Measurements from ENCODE around the gene SLC25A38. TPM values are rescaled to one million over a fixed set of nuclear protein-coding genes. Genes with fewer than 3 reads are reported as not detected.

Gene SLC25A38, protein sequence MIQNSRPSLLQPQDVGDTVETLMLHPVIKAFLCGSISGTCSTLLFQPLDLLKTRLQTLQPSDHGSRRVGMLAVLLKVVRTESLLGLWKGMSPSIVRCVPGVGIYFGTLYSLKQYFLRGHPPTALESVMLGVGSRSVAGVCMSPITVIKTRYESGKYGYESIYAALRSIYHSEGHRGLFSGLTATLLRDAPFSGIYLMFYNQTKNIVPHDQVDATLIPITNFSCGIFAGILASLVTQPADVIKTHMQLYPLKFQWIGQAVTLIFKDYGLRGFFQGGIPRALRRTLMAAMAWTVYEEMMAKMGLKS
- total RNA-seq (24.9 TPM), polyA plus RNA-seq (ENCODE audit: insufficient read depth, low read depth, low replicate concordance) (42.3 TPM)
- long read RNA-seq, donor 1, transcript SLC25A38-201 (7 exons, 2,147 nt), result major isoform, 8 of 8 reads
- long read RNA-seq, donor 1, partial matches to known transcripts, result 0 of 8 reads
- long read RNA-seq, donor 1, other reads (novel, unspliced or antisense), result 0 of 8 reads
- long read RNA-seq, donor 2, transcript SLC25A38-201 (7 exons, 2,147 nt), result major isoform, 7 of 7 reads
- long read RNA-seq, donor 2, partial matches to known transcripts, result 0 of 7 reads
- long read RNA-seq, donor 2, other reads (novel, unspliced or antisense), result 0 of 7 reads
- long read RNA-seq, donor 3, transcript SLC25A38-201 (7 exons, 2,147 nt), result major isoform, 9 of 9 reads
- long read RNA-seq, donor 3, partial matches to known transcripts, result 0 of 9 reads
- long read RNA-seq, donor 3, other reads (novel, unspliced or antisense), result 0 of 9 reads
- long read RNA-seq, donor 4, partial matches to known transcripts, result 0 of 3 reads
- long read RNA-seq, donor 4, other reads (novel, unspliced or antisense), result 0 of 3 reads
- long read RNA-seq, donor 5, partial matches to known transcripts, result 0 of 1 reads
- long read RNA-seq, donor 5, other reads (novel, unspliced or antisense), result 0 of 1 reads
- long read RNA-seq, donor 6, transcript SLC25A38-201 (7 exons, 2,147 nt), result major isoform, 5 of 5 reads
- long read RNA-seq, donor 6, partial matches to known transcripts, result 0 of 5 reads
- long read RNA-seq, donor 6, other reads (novel, unspliced or antisense), result 0 of 5 reads
- long read RNA-seq, donor 7, transcript SLC25A38-201 (7 exons, 2,147 nt), result major isoform, 13 of 22 reads
- long read RNA-seq, donor 7, partial matches to known transcripts, result 0 of 22 reads
- long read RNA-seq, donor 7, other reads (novel, unspliced or antisense), result 9 of 22 reads
- long read RNA-seq, donor 8, transcript SLC25A38-201 (7 exons, 2,147 nt), result major isoform, 5 of 10 reads
- long read RNA-seq, donor 8, partial matches to known transcripts, result 5 of 10 reads
- long read RNA-seq, donor 8, other reads (novel, unspliced or antisense), result 0 of 10 reads
- long read RNA-seq, donor 9, transcript SLC25A38-201 (7 exons, 2,147 nt), result major isoform, 7 of 7 reads
- long read RNA-seq, donor 9, partial matches to known transcripts, result 0 of 7 reads
- long read RNA-seq, donor 9, other reads (novel, unspliced or antisense), result 0 of 7 reads
- long read RNA-seq, donor 10, partial matches to known transcripts, result 0 of 1 reads
- long read RNA-seq, donor 10, other reads (novel, unspliced or antisense), result 0 of 1 reads

DNA sequence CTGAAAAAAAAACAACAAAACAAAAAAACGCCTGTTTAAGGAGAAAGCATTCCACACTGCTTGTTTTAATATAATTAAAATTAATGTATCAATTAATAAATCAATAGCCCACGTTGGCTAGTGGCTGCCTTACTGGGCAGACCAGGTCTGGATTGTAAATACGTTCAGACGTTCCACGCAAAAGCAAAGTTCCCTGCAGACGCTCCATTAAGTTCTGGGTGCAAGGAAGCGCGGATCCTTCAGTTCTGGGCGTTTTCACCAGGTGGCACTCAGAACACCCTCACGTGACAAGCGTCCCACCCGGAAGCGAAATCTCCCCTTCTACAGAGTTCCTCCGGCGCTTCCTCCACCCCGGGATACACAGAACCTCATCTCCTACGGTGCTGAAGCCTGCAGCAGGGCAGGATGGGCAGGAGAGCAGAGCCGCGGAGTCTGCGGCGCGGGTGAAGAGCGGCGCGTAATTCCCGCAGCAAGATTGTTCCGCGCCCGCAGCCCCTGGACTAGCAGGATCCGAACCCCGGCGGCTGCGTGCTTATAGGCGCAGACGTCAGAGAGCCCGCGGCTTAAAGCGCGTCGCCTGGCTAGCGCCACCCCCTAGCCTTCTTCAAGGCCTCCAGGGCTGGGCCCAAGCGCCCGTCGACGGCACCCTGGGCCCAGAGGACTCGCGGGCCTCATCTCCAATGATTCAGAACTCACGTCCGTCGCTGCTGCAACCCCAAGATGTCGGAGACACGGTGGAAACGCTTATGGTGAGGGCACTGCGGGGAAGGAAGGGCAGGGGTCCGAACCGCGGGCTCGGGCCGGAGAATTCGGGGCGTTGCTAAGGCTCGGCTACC lies at the start of gene SLC25A38:
TSS of gene SLC25A38 (plus strand) at position 326 of the 836 bp plus-strand sequence. CDS start at position 681, 355 bp downstream.
- H3K9ac ChIP-seq (ENCODE audit: low read length in 3 of 3), result peak within 1 kb of the TSS; percentile 72 to 97 (median 78)
- no peaks in the 10 kb centered on the region for H3K27me3 ChIP-seq (ENCODE audit: control insufficient read depth, insufficient read depth, low read length)
- peak within 1 kb of the TSS; percentile 70 to 92 (median 84) for H3K4me3 ChIP-seq (ENCODE audit: low read length in 3 of 3)
- FAIRE-seq, result no peak
- TF ChIP-seq, protein P1, sequence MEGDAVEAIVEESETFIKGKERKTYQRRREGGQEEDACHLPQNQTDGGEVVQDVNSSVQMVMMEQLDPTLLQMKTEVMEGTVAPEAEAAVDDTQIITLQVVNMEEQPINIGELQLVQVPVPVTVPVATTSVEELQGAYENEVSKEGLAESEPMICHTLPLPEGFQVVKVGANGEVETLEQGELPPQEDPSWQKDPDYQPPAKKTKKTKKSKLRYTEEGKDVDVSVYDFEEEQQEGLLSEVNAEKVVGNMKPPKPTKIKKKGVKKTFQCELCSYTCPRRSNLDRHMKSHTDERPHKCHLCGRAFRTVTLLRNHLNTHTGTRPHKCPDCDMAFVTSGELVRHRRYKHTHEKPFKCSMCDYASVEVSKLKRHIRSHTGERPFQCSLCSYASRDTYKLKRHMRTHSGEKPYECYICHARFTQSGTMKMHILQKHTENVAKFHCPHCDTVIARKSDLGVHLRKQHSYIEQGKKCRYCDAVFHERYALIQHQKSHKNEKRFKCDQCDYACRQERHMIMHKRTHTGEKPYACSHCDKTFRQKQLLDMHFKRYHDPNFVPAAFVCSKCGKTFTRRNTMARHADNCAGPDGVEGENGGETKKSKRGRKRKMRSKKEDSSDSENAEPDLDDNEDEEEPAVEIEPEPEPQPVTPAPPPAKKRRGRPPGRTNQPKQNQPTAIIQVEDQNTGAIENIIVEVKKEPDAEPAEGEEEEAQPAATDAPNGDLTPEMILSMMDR (IDR thresholded peaks at IDR 0.05; ENCODE audit: borderline replicate concordance, extremely low read depth, insufficient read depth), result peak; percentile 43
- peaks cover 0 to 8% (median 8%) of the 10 kb centered on the region in 3 donors for H3K4me1 ChIP-seq (ENCODE audit: control insufficient read depth in 2 of 3, insufficient read depth in 2 of 3, low read depth in 1 of 3, low read length in 3 of 3)
- H3K27ac ChIP-seq (ENCODE audit: low read depth in 2 of 2, low read length in 2 of 2), result peak within 1 kb of the TSS; percentile 92
- DNase-seq, result peak; percentile 85 to 94 (median 92)
- no peaks in the 10 kb centered on the region for H3K36me3 ChIP-seq (ENCODE audit: control insufficient read depth in 2 of 3, insufficient read depth in 3 of 3, low read length in 3 of 3)
- intact Hi-C loops (cut with DNase I), result no loop called here
- H3K9me3 ChIP-seq (ENCODE audit: control insufficient read depth in 2 of 3, insufficient read depth in 1 of 3, low read length in 3 of 3), result no peaks in the 10 kb centered on the region

DNA sequence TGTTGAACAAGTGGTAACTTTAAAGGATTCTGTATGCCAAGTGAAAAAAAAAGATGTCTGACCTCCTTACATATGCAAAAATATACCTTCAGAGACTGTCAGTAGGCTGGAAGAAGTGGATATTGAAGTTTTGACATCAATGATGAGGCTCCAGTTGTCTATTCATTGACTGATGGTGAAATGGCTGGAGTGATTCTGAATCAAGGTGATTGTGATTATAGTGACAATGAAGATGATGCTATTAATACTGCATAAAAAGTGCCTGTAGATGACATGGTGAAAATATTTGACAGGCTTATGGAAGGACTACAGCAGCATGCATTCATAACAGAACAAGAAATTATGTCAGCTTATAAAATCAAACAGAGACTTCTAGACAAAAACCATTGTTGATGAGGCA lies 49.6 kb upstream of the SLC25A38 start:
- intact Hi-C loops (cut with DNase I), result no loop called here
- TF ChIP-seq, protein P1 (IDR thresholded peaks at IDR 0.05; ENCODE audit: borderline replicate concordance, extremely low read depth, insufficient read depth), result no peak
- FAIRE-seq (no peak), DNase-seq (no peak)
- Histone ChIP-seq H3K27me3 (ENCODE audit: control insufficient read depth, insufficient read depth, low read length) (no peaks in the 10 kb centered on the region), H3K4me3 (ENCODE audit: low read length in 3 of 3) (no peak overlapping the region), H3K36me3 (ENCODE audit: control insufficient read depth in 2 of 3, insufficient read depth in 3 of 3, low read length in 3 of 3) (no peaks in the 10 kb centered on the region), H3K27ac (ENCODE audit: low read depth in 2 of 2, low read length in 2 of 2) (no peak overlapping the region), H3K4me1 (ENCODE audit: control insufficient read depth in 2 of 3, insufficient read depth in 2 of 3, low read depth in 1 of 3, low read length in 3 of 3) (no peaks in the 10 kb centered on the region), H3K9ac (ENCODE audit: low read length in 3 of 3) (no peak overlapping the region), H3K9me3 (ENCODE audit: control insufficient read depth in 2 of 3, insufficient read depth in 1 of 3, low read length in 3 of 3) (no peaks in the 10 kb centered on the region)

DNA sequence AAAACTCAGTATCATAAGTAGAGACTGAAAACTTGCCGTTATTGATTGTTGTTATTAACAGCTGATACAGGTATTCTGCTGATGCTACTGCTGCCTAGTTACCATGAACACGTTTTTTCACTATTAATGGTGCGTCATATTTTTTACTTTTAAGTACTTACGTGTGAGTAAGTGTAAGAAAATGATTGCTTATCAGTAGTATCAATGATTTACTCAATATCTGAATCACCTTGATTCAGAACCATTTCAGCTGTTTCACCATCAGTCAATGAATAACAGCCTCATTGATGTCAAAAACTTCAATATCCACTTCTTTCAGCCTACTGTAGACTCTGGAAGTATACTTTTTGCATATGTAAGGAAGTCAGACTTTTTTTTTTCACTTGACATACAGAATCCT lies 49.0 kb upstream of the SLC25A38 start:
- H3K27me3 ChIP-seq (ENCODE audit: control insufficient read depth, insufficient read depth, low read length), result no peaks in the 10 kb centered on the region
- no peaks in the 10 kb centered on the region for H3K9me3 ChIP-seq (ENCODE audit: control insufficient read depth in 2 of 3, insufficient read depth in 1 of 3, low read length in 3 of 3)
- no peak overlapping the region for H3K27ac ChIP-seq (ENCODE audit: low read depth in 2 of 2, low read length in 2 of 2)
- no peak overlapping the region for H3K9ac ChIP-seq (ENCODE audit: low read length in 3 of 3)
- no peak for FAIRE-seq
- TF ChIP-seq, protein P1 (IDR thresholded peaks at IDR 0.05; ENCODE audit: borderline replicate concordance, extremely low read depth, insufficient read depth), result no peak
- DNase-seq, result no peak
- H3K4me3 ChIP-seq (ENCODE audit: low read length in 3 of 3), result no peak overlapping the region
- intact Hi-C loops (cut with DNase I), result no loop called here
- no peaks in the 10 kb centered on the region for H3K36me3 ChIP-seq (ENCODE audit: control insufficient read depth in 2 of 3, insufficient read depth in 3 of 3, low read length in 3 of 3)
- H3K4me1 ChIP-seq (ENCODE audit: control insufficient read depth in 2 of 3, insufficient read depth in 2 of 3, low read depth in 1 of 3, low read length in 3 of 3), result no peaks in the 10 kb centered on the region

All from kidney (tissue), 22 donors.